ENCODE data around the gene CIRBP. TPM values are rescaled to one million over a fixed set of nuclear protein-coding genes. Genes with fewer than 3 reads are reported as not detected.

Gene CIRBP
- total RNA-seq, 1 experiment from 2014 or later: 263 TPM

DNA sequence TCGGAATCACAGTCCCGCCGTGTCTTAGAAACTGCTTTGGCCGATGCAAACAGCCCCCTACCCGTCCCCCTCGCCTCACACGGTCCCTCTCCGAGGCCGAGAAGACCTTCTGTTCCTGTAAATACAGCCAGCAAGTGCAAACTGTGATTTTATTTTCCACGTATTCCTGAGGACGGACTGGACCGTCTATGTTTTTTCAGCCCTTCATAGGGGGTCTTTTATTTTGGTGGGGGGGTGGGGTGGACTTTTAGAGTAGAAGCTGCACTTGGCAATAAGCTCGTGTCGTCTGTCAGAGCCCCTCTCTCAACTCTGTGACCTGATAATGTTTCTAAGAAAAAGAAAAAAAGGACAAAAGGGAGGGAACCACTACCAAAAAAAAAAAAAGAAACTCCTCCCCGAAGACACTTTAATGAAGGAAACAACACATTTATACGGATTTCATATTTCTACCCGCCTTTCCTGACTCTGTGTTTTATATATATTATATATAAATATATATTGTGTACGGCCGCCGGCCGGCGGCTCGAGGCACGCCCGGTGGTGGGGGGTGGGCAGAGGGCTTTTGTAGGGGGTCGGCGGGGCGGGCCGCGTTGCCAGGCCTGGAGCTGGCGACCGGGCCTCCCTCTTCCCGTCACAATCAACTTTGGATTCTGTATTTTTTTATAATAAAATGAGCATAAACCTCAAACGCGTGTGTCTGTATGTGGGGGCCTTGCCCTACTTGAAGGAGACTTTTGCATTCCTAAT is 31.8 kb downstream of the CIRBP start:
- H2BK5ac ChIP-seq (ENCODE audit: insufficient read length, low read length): no peak overlapping the region
- Mint-ChIP-seq H3K27ac (peak overlapping the region in 2 of 3 experiments; percentile 44 to 76; a peak in 1 of 7 replicates), H3K4me1 (peaks cover 0 to 3% of the 10 kb centered on the region in 2 experiments; a peak in 2 of 4 replicates), H3K9me3 (no peaks in the 10 kb centered on the region; a peak in 1 of 5 replicates), H3K36me3 (ENCODE audit: insufficient read depth in 1 of 3, low read depth in 3 of 3) (peaks cover 2 to 4% (median 3%) of the 10 kb centered on the region in 3 experiments; a peak in 3 of 7 replicates), H3K4me3 (no peak overlapping the region; a peak in 2 of 5 replicates), H3K27me3 (ENCODE audit: low read depth) (no peaks in the 10 kb centered on the region)
- no peak overlapping the region for H3K9ac ChIP-seq (ENCODE audit: extremely low read depth, insufficient read length, low read length)
- H2BK20ac ChIP-seq (ENCODE audit: low read depth, low read length, poor library complexity, severe bottlenecking): no peak overlapping the region
- peaks cover 2% of the 10 kb centered on the region for H4K20me1 ChIP-seq (ENCODE audit: control insufficient read depth, insufficient read depth, insufficient read length)
- H4K91ac ChIP-seq (ENCODE audit: insufficient read length, low read depth, low read length): no peak overlapping the region
- H3K4ac ChIP-seq (ENCODE audit: low read depth, low read length): no peak overlapping the region
- H3K18ac ChIP-seq (ENCODE audit: insufficient read length, low read depth, low read length): no peak overlapping the region
- no peaks in the 10 kb centered on the region for H3K9me3 ChIP-seq (ENCODE audit: control insufficient read depth, low read depth, low read length)
- H3K27me3 ChIP-seq (ENCODE audit: insufficient read depth, low read length): no peaks in the 10 kb centered on the region
- no peaks in the 10 kb centered on the region for H3K79me1 ChIP-seq (ENCODE audit: insufficient read depth, low read depth, low read length, poor library complexity, severe bottlenecking)
- H3K23ac ChIP-seq (ENCODE audit: insufficient read length, low read depth, low read length): no peak overlapping the region
- H3K56ac ChIP-seq (ENCODE audit: insufficient read length, low read depth, low read length): no peak overlapping the region
- WGBS (ENCODE audit: extremely low coverage, insufficient read length, low lambda C conversion rate): no CpG with 5 or more reads among the region's 35 CpGs
- no peak overlapping the region for H2AFZ ChIP-seq (ENCODE audit: low read length)
- no peak overlapping the region for H2BK12ac ChIP-seq (ENCODE audit: insufficient read length, low read depth, low read length)
- H2BK15ac ChIP-seq (ENCODE audit: low read depth, low read length): no peak overlapping the region
- H4K5ac ChIP-seq (ENCODE audit: insufficient read length, low read depth, low read length): no peak overlapping the region
- no peaks in the 10 kb centered on the region for H3K23me2 ChIP-seq (ENCODE audit: insufficient read length, low read depth, low read length, poor library complexity, severe bottlenecking)
- no peak for TF ChIP-seq CTCF (conservative IDR thresholded peaks at IDR 0.05)
- no peak overlapping the region for H3K4me2 ChIP-seq (ENCODE audit: insufficient read depth, insufficient read length, low read length)
- H3K27ac ChIP-seq (ENCODE audit: insufficient read length, low read depth, low read length): no peak overlapping the region
- no peak overlapping the region for H4K8ac ChIP-seq (replicated peaks; ENCODE audit: insufficient read length, low read depth, low read length)
- H2AK5ac ChIP-seq (ENCODE audit: insufficient read length, low read length): no peak overlapping the region
- H2BK120ac ChIP-seq (ENCODE audit: low read depth, low read length, poor library complexity, severe bottlenecking): no peak overlapping the region
- no peaks in the 10 kb centered on the region for H3K79me2 ChIP-seq (ENCODE audit: insufficient read depth, low read length)
- H3K14ac ChIP-seq (ENCODE audit: insufficient read depth, low read length): no peak overlapping the region
- H3T11ph ChIP-seq (ENCODE audit: low read length): no peak overlapping the region
- no peak for DNase-seq
- H3K4me1 ChIP-seq (ENCODE audit: insufficient read depth, low read length): no peaks in the 10 kb centered on the region
